ENCODE measurements around the gene KIF2C.
"Not testable (repeated sequence)": the region's sequence is repeated elsewhere in the genome, so short reads cannot be mapped to it uniquely, and the experiment has no call there.

KIF2C gene

GRCh38 chr1:44723496-44724295 is 15.9 kb upstream of the KIF2C start:
- DNase-seq (ENCODE audit: low read depth, low spot score), result no peak
- TF ChIP-seq FOXP2 (optimal IDR thresholded peaks at IDR 0.05; ENCODE audit: control extremely low read depth, extremely low read length, insufficient read depth), result no peak
- TF ChIP-seq EZH2 (IDR thresholded peaks at IDR 0.05), result no peak
- TF ChIP-seq POLR2AphosphoS5 (IDR thresholded peaks at IDR 0.05; ENCODE audit: borderline replicate concordance, low read depth, low read length), result no peak
- Histone ChIP-seq H3K4me3 (no peak overlapping the region), H3K36me3 (ENCODE audit: insufficient read depth, low read length) (no peaks in the 10 kb centered on the region), H3K9ac (ENCODE audit: insufficient read length) (no peak overlapping the region), H3K9me3 (ENCODE audit: low read depth, low read length) (no peaks in the 10 kb centered on the region), H3K27ac (peak overlapping the region; percentile 54; the same call in 1 of the 2 replicates)

GRCh38 chr1:44724296-44724954 is 15.2 kb upstream of the KIF2C start:
- Histone ChIP-seq H3K9ac (ENCODE audit: insufficient read length) (no peak overlapping the region), H3K36me3 (ENCODE audit: insufficient read depth, low read length) (no peaks in the 10 kb centered on the region), H3K4me3 (no peak overlapping the region), H3K27ac (no peak overlapping the region), H3K9me3 (ENCODE audit: low read depth, low read length) (no peaks in the 10 kb centered on the region)
- DNase-seq (ENCODE audit: low read depth, low spot score), result no peak
- no peak for TF ChIP-seq FOXP2 (optimal IDR thresholded peaks at IDR 0.05; ENCODE audit: control extremely low read depth, extremely low read length, insufficient read depth)
- TF ChIP-seq POLR2AphosphoS5 (IDR thresholded peaks at IDR 0.05; ENCODE audit: borderline replicate concordance, low read depth, low read length), result no peak
- TF ChIP-seq EZH2 (IDR thresholded peaks at IDR 0.05), result no peak

- TF ChIP-seq FOXP2 (optimal IDR thresholded peaks at IDR 0.05; ENCODE audit: control extremely low read depth, extremely low read length, insufficient read depth), result no peak
- no peak overlapping the region for H3K9ac ChIP-seq (ENCODE audit: insufficient read length)
- no peaks in the 10 kb centered on the region for H3K9me3 ChIP-seq (ENCODE audit: low read depth, low read length)
- DNase-seq (ENCODE audit: low read depth, low spot score), result no peak
- no peak overlapping the region for H3K27ac ChIP-seq
- H3K4me3 ChIP-seq, result no peak overlapping the region
- H3K36me3 ChIP-seq (ENCODE audit: insufficient read depth, low read length), result no peaks in the 10 kb centered on the region
These were observed 14.5 kb upstream of the KIF2C start for GRCh38 chr1:44724955-44725698.

- peak; percentile 97 for DNase-seq (ENCODE audit: low read depth, low spot score)
- Histone ChIP-seq H3K36me3 (ENCODE audit: insufficient read depth, low read length) (no peaks in the 10 kb centered on the region), H3K9me3 (ENCODE audit: low read depth, low read length) (no peaks in the 10 kb centered on the region), H3K4me3 (peak within 1 kb of the TSS; percentile 46), H3K9ac (ENCODE audit: insufficient read length) (peak within 1 kb of the TSS; percentile 71), H3K27ac (peak within 1 kb of the TSS; percentile 97)
- TF ChIP-seq POLR2AphosphoS5 (IDR thresholded peaks at IDR 0.05; ENCODE audit: borderline replicate concordance, low read depth, low read length) (peak; percentile 100), EZH2 (IDR thresholded peaks at IDR 0.05) (no peak), FOXP2 (optimal IDR thresholded peaks at IDR 0.05; ENCODE audit: control extremely low read depth, extremely low read length, insufficient read depth) (no peak)
These were observed 8.7 kb upstream of the KIF2C start, which contains the start of gene RNU5D-1 for GRCh38 chr1:44730741-44731512. Gene RNU5D-1, minus strand, starts transcription at chr1:44731170.

- no peaks in the 10 kb centered on the region for H3K36me3 ChIP-seq (ENCODE audit: insufficient read depth, low read length)
These were observed 6.3 kb upstream of the KIF2C start for GRCh38 chr1:44733365-44733764.

GRCh38 chr1:44733784-44734183 is 5.9 kb upstream of the KIF2C start:
- H3K36me3 ChIP-seq (ENCODE audit: insufficient read depth, low read length), result no peaks in the 10 kb centered on the region
- no peak overlapping the region for H3K9ac ChIP-seq (ENCODE audit: insufficient read length)
- TF ChIP-seq FOXP2 (optimal IDR thresholded peaks at IDR 0.05; ENCODE audit: control extremely low read depth, extremely low read length, insufficient read depth), result no peak
- TF ChIP-seq POLR2AphosphoS5 (IDR thresholded peaks at IDR 0.05; ENCODE audit: borderline replicate concordance, low read depth, low read length), result no peak
- TF ChIP-seq EZH2 (IDR thresholded peaks at IDR 0.05), result no peak
- no peak for DNase-seq (ENCODE audit: low read depth, low spot score)
- H3K9me3 ChIP-seq (ENCODE audit: low read depth, low read length), result no peaks in the 10 kb centered on the region
- H3K4me3 ChIP-seq, result no peak overlapping the region
- peak overlapping the region; percentile 33 for H3K27ac ChIP-seq

More at GRCh38 chr1:44733365-44733764, 6.3 kb upstream of the KIF2C start:
- Histone ChIP-seq H3K9me3 (ENCODE audit: low read depth, low read length) (no peaks in the 10 kb centered on the region), H3K9ac (ENCODE audit: insufficient read length) (no peak overlapping the region), H3K27ac (peak overlapping the region; percentile 33), H3K4me3 (no peak overlapping the region)
- DNase-seq (ENCODE audit: low read depth, low spot score), result no peak
- TF ChIP-seq EZH2 (IDR thresholded peaks at IDR 0.05), result no peak
- TF ChIP-seq POLR2AphosphoS5 (IDR thresholded peaks at IDR 0.05; ENCODE audit: borderline replicate concordance, low read depth, low read length), result no peak
- no peak for TF ChIP-seq FOXP2 (optimal IDR thresholded peaks at IDR 0.05; ENCODE audit: control extremely low read depth, extremely low read length, insufficient read depth)

- TF ChIP-seq FOXP2 (optimal IDR thresholded peaks at IDR 0.05; ENCODE audit: control extremely low read depth, extremely low read length, insufficient read depth), result no peak
- TF ChIP-seq EZH2 (IDR thresholded peaks at IDR 0.05), result no peak
- no peak for TF ChIP-seq POLR2AphosphoS5 (IDR thresholded peaks at IDR 0.05; ENCODE audit: borderline replicate concordance, low read depth, low read length)
- Histone ChIP-seq H3K9ac (ENCODE audit: insufficient read length) (no peak overlapping the region), H3K27ac (no peak overlapping the region), H3K4me3 (no peak overlapping the region), H3K36me3 (ENCODE audit: insufficient read depth, low read length) (peaks cover 4% of the 10 kb centered on the region; the same call in 1 of the 2 replicates), H3K9me3 (ENCODE audit: low read depth, low read length) (no peaks in the 10 kb centered on the region)
- no peak for DNase-seq (ENCODE audit: low read depth, low spot score)
These were observed 3.6 kb upstream of the KIF2C start for GRCh38 chr1:44735992-44736391.

GRCh38 chr1:44738953-44739306 is 707 bp upstream of the KIF2C start:
- not testable (repeated sequence) for DNase-seq (ENCODE audit: low read depth, low spot score); H3K9me3 ChIP-seq (ENCODE audit: low read depth, low read length)
- peaks cover 28% of the 10 kb centered on the region for H3K36me3 ChIP-seq (ENCODE audit: insufficient read depth, low read length)
- peak overlapping the region; percentile 84 for H3K27ac ChIP-seq
- peak overlapping the region; percentile 88 for H3K9ac ChIP-seq (ENCODE audit: insufficient read length)
- H3K4me3 ChIP-seq, result peak overlapping the region; percentile 82

Data from SK-N-MC (cell line).